ENCODE data around the gene CACUL1. TPM values are rescaled to one million over a fixed set of nuclear protein-coding genes. Genes with fewer than 3 reads are reported as not detected.
A peak's percentile ranks its signal among the peaks of the same experiment; 100 is the strongest.

CACUL1 gene
- total RNA-seq, 2 donors from 2014 or later: 23.7 to 38.1 TPM

DNA sequence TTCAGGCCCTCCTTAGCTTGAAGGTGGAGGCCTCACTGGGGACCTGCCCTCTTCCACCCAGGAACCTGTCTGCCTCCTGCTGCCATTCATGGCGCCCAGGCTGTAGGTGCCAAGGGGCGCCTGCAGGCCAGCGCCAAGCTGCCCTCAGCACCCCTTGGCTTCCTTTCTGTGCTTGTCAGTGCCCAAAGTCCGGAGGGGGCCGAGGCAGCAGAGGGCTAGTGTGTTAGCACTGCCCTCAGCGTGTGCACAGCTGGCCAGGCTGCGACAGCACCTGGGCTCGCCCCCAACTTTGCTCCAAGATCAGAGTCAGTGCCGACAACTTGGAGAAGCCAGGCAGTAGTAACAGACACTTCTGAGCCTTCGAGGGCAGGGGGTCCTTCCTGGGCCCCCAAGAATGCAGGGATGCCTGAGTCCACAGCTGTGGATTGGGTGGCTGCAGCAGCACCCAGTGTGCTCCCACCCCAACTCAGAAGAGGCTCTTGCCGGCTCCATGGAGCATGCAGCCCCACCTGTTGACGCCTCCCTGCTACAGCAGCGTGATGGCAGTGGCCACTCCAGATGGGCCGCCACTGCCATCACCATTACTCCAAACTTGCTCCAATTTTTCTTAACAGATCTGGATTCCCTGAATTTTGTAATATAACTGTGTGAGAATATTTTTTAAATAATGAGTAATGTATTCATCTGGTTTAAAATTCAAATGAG, 41.7 kb downstream of the CACUL1 start:
- H3K27ac ChIP-seq: no peak overlapping the region
- no peaks in the 10 kb centered on the region for H3K27me3 ChIP-seq (replicated peaks; ENCODE audit: insufficient read depth)
- intact Hi-C loops (cut with DNase I): no loop called here
- no peak overlapping the region for H3K4me3 ChIP-seq
- H3K9me3 ChIP-seq: no peaks in the 10 kb centered on the region
- DNase-seq (ENCODE audit: low spot score): no peak
- TF ChIP-seq CTCF (IDR thresholded peaks at IDR 0.05) (no peak), POLR2A (IDR thresholded peaks at IDR 0.05) (no peak), POLR2AphosphoS5 (IDR thresholded peaks at IDR 0.05) (no peak)
- WGBS: 91% methylated on average over 14 of the region's 14 CpGs
- no peaks in the 10 kb centered on the region for H3K36me3 ChIP-seq
- no peaks in the 10 kb centered on the region for H3K4me1 ChIP-seq (replicated peaks)

GRCh38 chr10:118712080-118712479, 42.7 kb downstream of the CACUL1 start:
- no peak for TF ChIP-seq POLR2A (IDR thresholded peaks at IDR 0.05)
- no peak for TF ChIP-seq POLR2AphosphoS5 (IDR thresholded peaks at IDR 0.05)
- no peak for TF ChIP-seq CTCF (IDR thresholded peaks at IDR 0.05)
- no peak overlapping the region for H3K4me3 ChIP-seq
- no peak for DNase-seq (ENCODE audit: low spot score)
- H3K36me3 ChIP-seq: no peaks in the 10 kb centered on the region
- WGBS: 57% methylated on average over 7 of the region's 7 CpGs
- intact Hi-C loops (cut with DNase I): no loop called here
- H3K4me1 ChIP-seq (replicated peaks): no peaks in the 10 kb centered on the region
- no peak overlapping the region for H3K27ac ChIP-seq
- H3K27me3 ChIP-seq (replicated peaks; ENCODE audit: insufficient read depth): no peaks in the 10 kb centered on the region
- no peaks in the 10 kb centered on the region for H3K9me3 ChIP-seq

GRCh38 chr10:118710487-118710886, 44.3 kb downstream of the CACUL1 start:
- WGBS: 81% methylated on average over 1 of the region's 1 CpG
- H3K4me3 ChIP-seq: no peak overlapping the region
- H3K27me3 ChIP-seq (replicated peaks; ENCODE audit: insufficient read depth): no peaks in the 10 kb centered on the region
- no peaks in the 10 kb centered on the region for H3K36me3 ChIP-seq
- DNase-seq (ENCODE audit: low spot score): no peak
- no peaks in the 10 kb centered on the region for H3K9me3 ChIP-seq
- intact Hi-C loops (cut with DNase I): no loop called here
- TF ChIP-seq POLR2AphosphoS5 (IDR thresholded peaks at IDR 0.05): no peak
- no peak for TF ChIP-seq POLR2A (IDR thresholded peaks at IDR 0.05)
- TF ChIP-seq CTCF (IDR thresholded peaks at IDR 0.05): no peak
- no peak overlapping the region for H3K27ac ChIP-seq
- no peaks in the 10 kb centered on the region for H3K4me1 ChIP-seq (replicated peaks)

- Histone ChIP-seq H3K36me3 (no peaks in the 10 kb centered on the region), H3K27me3 (replicated peaks; ENCODE audit: insufficient read depth) (no peaks in the 10 kb centered on the region), H3K9me3 (no peaks in the 10 kb centered on the region), H3K4me1 (replicated peaks) (no peaks in the 10 kb centered on the region), H3K27ac (no peak overlapping the region), H3K4me3 (no peak overlapping the region)
- intact Hi-C loops (cut with DNase I): no loop called here
- TF ChIP-seq POLR2A (IDR thresholded peaks at IDR 0.05) (no peak), POLR2AphosphoS5 (IDR thresholded peaks at IDR 0.05) (no peak), CTCF (IDR thresholded peaks at IDR 0.05) (no peak)
- 88% methylated on average over 7 of the region's 7 CpGs for WGBS
- no peak for DNase-seq (ENCODE audit: low spot score)
Observed at GRCh38 chr10:118708571-118708970, 46.2 kb downstream of the CACUL1 start.

GRCh38 chr10:118704711-118705110, 50.1 kb downstream of the CACUL1 start:
- intact Hi-C loops (cut with DNase I): no loop called here
- 60% methylated on average over 6 of the region's 6 CpGs for WGBS
- Histone ChIP-seq H3K9me3 (no peaks in the 10 kb centered on the region), H3K27ac (peak overlapping the region in 1 of 2 donors; percentile 30), H3K27me3 (replicated peaks; ENCODE audit: insufficient read depth) (no peaks in the 10 kb centered on the region), H3K4me1 (replicated peaks) (no peaks in the 10 kb centered on the region), H3K4me3 (no peak overlapping the region), H3K36me3 (no peaks in the 10 kb centered on the region)
- TF ChIP-seq POLR2AphosphoS5 (IDR thresholded peaks at IDR 0.05) (peak; percentile 32), POLR2A (IDR thresholded peaks at IDR 0.05) (no peak)
- DNase-seq (ENCODE audit: low spot score): no peak

All from prostate gland (tissue), 2 donors.